Smooth muscle cell (in vitro differentiated cells): ENCODE results near the gene PRR20B. TPM values are rescaled to one million over a fixed set of nuclear protein-coding genes. Genes with fewer than 3 reads are reported as not detected.
"Not testable (repeated sequence)": the region's sequence is repeated elsewhere in the genome, so short reads cannot be mapped to it uniquely, and the experiment has no call there.

Experiments used
- DNase-seq: peaks from one replicate; lab custom pipeline; 2025; ENCODE audit not compliant: unreplicated experiment; lab: John Stamatoyannopoulos, UW
- H2AFZ ChIP-seq: fragments of 200-600 bp; sonication (generic); 2 replicates; pipeline ENCODE4 v1.6.0; 2016; ENCODE audit warnings: antibody characterized with exemption, low read depth, mild to moderate bottlenecking
- H3F3A ChIP-seq: fragments of 200-600 bp; sonication (generic); 2 replicates; pipeline ENCODE4 v1.6.0; 2017; ENCODE audit warnings: antibody characterized with exemption, low read depth
- H3K27ac ChIP-seq: fragments of 200-600 bp; sonication (generic); 2 replicates; pipeline ENCODE4 v1.5.1; 2016; ENCODE audit warnings: low read depth, mild to moderate bottlenecking
- H3K27me3 ChIP-seq: fragments of 200-600 bp; sonication (generic); 2 replicates; pipeline ENCODE4 v1.6.1; 2016; ENCODE audit warnings: low read depth, mild to moderate bottlenecking
- H3K36me3 ChIP-seq: fragments of 200-600 bp; sonication (generic); 2 replicates; pipeline ENCODE4 v1.5.1; 2016; ENCODE audit warnings: low read depth
- H3K4me1 ChIP-seq: fragments of 200-600 bp; sonication (generic); 2 replicates; pipeline ENCODE4 v1.5.1; 2016; ENCODE audit warnings: low read depth
- H3K4me2 ChIP-seq: fragments of 200-600 bp; sonication (generic); 2 replicates; pipeline ENCODE4 v1.6.0; 2016; ENCODE audit warnings: mild to moderate bottlenecking
- H3K4me3 ChIP-seq: fragments of 200-600 bp; sonication (generic); 2 replicates; pipeline ENCODE4 v1.5.1; 2016; ENCODE audit warnings: mild to moderate bottlenecking
- H3K79me2 ChIP-seq: fragments of 200-600 bp; sonication (generic); 2 replicates; pipeline ENCODE4 v1.6.0; 2016; ENCODE audit warnings: low read depth, mild to moderate bottlenecking
- H3K9ac ChIP-seq: fragments of 200-600 bp; sonication (generic); 2 replicates; pipeline ENCODE4 v1.6.0; 2016; ENCODE audit warnings: low read depth
- H3K9me3 ChIP-seq: fragments of 200-600 bp; sonication (generic); replicated peaks from 2 replicates; pipeline ENCODE4 v1.5.1; 2016; ENCODE audit warnings: low read depth
- H4K20me1 ChIP-seq: fragments of 200-600 bp; sonication (generic); 2 replicates; pipeline ENCODE4 v1.6.0; 2016; ENCODE audit warnings: low read depth
- CTCF ChIP-seq: fragments of 200-600 bp; sonication (generic); IDR thresholded peaks from 2 replicates; pipeline ENCODE4 v1.5.1; 2017; ENCODE audit warnings: borderline replicate concordance, mild to moderate bottlenecking, antibody characterized with exemption; ENCODE audit not compliant: insufficient read depth, poor library complexity, severe bottlenecking
- WGBS: methylation state at CpG from one replicate; pipeline ENCODE4 v1.1.7; 2016; ENCODE audit warnings: low lambda C conversion rate; 5-methylcytosine and 5-hydroxymethylcytosine counted together
- polyA plus RNA-seq: library from polyadenylated mRNA; unstranded; fragments of >200 nt; fragmentation: Nextera tagmentation; extraction: Ambion mirVana; gene quantifications from 2 replicates; pipeline ENCODE4 v1.2.1, GENCODE V29; 2016
- total RNA-seq: library from RNA; depleted of rRNA; stranded (reverse); fragments of >200 nt; gene quantifications from 2 replicates; pipeline ENCODE4 v1.2.3, GENCODE V29; 2014

The PRR20B gene
- total RNA-seq (not detected in 2 replicates), polyA plus RNA-seq (not detected in 2 replicates)

- H3K79me2 ChIP-seq, H3K9me3 ChIP-seq, H3K27me3 ChIP-seq, H3K4me1 ChIP-seq, H4K20me1 ChIP-seq, H3K4me2 ChIP-seq, H3K36me3 ChIP-seq, H2AFZ ChIP-seq, H3K4me3 ChIP-seq, H3F3A ChIP-seq, H3K9ac ChIP-seq, H3K27ac ChIP-seq, DNase-seq: not testable (repeated sequence)
- no CpG with 5 or more reads among the region's 22 CpGs for WGBS
These were observed at the start of gene PRR20B for GRCh38 chr13:57147188-57147587. Gene PRR20B, plus strand, starts transcription at chr13:57147488. Its CDS starts 387 bp downstream, at chr13:57147875.

DNA sequence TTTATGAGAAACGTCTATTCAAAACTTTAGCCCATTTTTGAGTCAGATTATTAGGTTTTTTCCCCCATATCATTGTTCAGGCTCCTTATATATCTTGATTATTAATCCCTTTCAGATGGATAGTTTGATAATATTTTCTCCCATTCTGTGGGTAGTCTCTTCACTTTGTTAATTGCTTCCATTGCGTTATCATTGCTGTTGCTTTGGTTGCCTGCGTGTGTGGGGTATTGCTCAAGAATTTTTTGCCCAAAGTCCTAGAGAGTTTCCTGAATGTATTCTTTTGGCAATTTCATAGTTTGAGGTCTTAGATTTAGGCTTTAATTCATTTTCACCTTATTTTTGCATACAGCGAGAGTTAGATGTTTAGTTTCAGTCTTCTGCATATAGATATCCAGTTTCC, 32.3 kb upstream of the PRR20B start:
- no peak overlapping the region for H3K4me3 ChIP-seq
- H2AFZ ChIP-seq = no peak overlapping the region
- TF ChIP-seq CTCF = no peak
- H3K27ac ChIP-seq = no peak overlapping the region
- no peaks in the 10 kb centered on the region for H3K79me2 ChIP-seq
- no peaks in the 10 kb centered on the region for H3K9me3 ChIP-seq
- no peaks in the 10 kb centered on the region for H3K4me1 ChIP-seq
- H3K9ac ChIP-seq = no peak overlapping the region
- H3K27me3 ChIP-seq = no peaks in the 10 kb centered on the region
- no peaks in the 10 kb centered on the region for H3F3A ChIP-seq
- no peak for DNase-seq
- 91% methylated on average over 4 of the region's 4 CpGs for WGBS
- H3K36me3 ChIP-seq = no peaks in the 10 kb centered on the region
- no peaks in the 10 kb centered on the region for H4K20me1 ChIP-seq
- no peak overlapping the region for H3K4me2 ChIP-seq

DNA sequence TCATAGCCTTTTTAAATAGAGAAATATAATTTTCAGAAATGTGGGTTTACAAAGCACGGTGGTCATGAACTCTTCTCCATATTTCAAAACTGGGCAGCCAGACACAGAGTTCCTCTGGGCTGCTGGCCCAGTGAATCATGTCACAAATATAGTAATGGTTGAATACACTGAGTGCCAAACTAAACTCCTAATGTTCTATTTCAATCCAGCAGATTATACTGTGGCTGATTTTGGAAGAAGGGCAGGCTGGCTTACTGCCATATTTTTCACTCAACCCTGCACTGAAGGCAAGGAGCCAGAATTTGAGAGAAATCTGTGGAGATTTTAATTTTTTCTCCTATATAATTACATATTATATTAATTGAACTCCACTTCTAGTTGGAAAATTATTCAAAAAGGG, 23.6 kb upstream of the PRR20B start:
- no peak overlapping the region for H2AFZ ChIP-seq
- WGBS = 89% methylated on average over 1 of the region's 1 CpG

GRCh38 chr13:57128909-57129308, 18.4 kb upstream of the PRR20B start:
- no peak for DNase-seq
- Histone ChIP-seq H3K36me3 (no peaks in the 10 kb centered on the region), H4K20me1 (no peaks in the 10 kb centered on the region), H3K27ac (no peak overlapping the region), H3K4me3 (no peak overlapping the region), H3F3A (no peaks in the 10 kb centered on the region), H2AFZ (no peak overlapping the region), H3K4me1 (no peaks in the 10 kb centered on the region), H3K4me2 (no peak overlapping the region), H3K79me2 (no peaks in the 10 kb centered on the region), H3K27me3 (no peaks in the 10 kb centered on the region), H3K9me3 (no peaks in the 10 kb centered on the region), H3K9ac (no peak overlapping the region)
- TF ChIP-seq CTCF = no peak
- 78% methylated on average over 6 of the region's 6 CpGs for WGBS

More for the DNA sequence above, 23.6 kb upstream of the PRR20B start:
- no peak overlapping the region for H3K9ac ChIP-seq
- H3F3A ChIP-seq = no peaks in the 10 kb centered on the region
- no peak for TF ChIP-seq CTCF
- no peaks in the 10 kb centered on the region for H3K36me3 ChIP-seq
- H3K79me2 ChIP-seq = no peaks in the 10 kb centered on the region
- H3K4me2 ChIP-seq = no peak overlapping the region
- no peaks in the 10 kb centered on the region for H3K4me1 ChIP-seq
- DNase-seq = no peak
- no peaks in the 10 kb centered on the region for H3K9me3 ChIP-seq
- H4K20me1 ChIP-seq = no peaks in the 10 kb centered on the region
- no peak overlapping the region for H3K4me3 ChIP-seq
- H3K27me3 ChIP-seq = no peaks in the 10 kb centered on the region
- H3K27ac ChIP-seq = no peak overlapping the region
